ENCODE measurements around the gene GSG1L2. TPM values are rescaled to one million over a fixed set of nuclear protein-coding genes. Genes with fewer than 3 reads are reported as not detected.

The GSG1L2 gene
- total and polyA plus RNA-seq, 2 of the 4 experiments (the other 2 are of a cell fraction), result not detected

GRCh38 chr17:9817086-9817485 is 4.8 kb downstream of the GSG1L2 start:
- Histone ChIP-seq H3K79me1 (ENCODE audit: low read depth in 1 of 2, low read length in 2 of 2) (no peaks in the 10 kb centered on the region), H2AFZ (replicated peaks; ENCODE audit: low read length, poor library complexity) (no peak overlapping the region), H2BK5ac (ENCODE audit: low read depth, low read length, poor library complexity, severe bottlenecking) (no peak overlapping the region), H2AK5ac (ENCODE audit: low read depth, low read length) (no peak overlapping the region), H4K8ac (ENCODE audit: low read depth in 2 of 2, low read length in 2 of 2) (no peak overlapping the region), H3K4me3 (ENCODE audit: insufficient read depth, low read depth, low read length) (no peak overlapping the region), H3K4me2 (ENCODE audit: low read depth, low read length) (no peak overlapping the region), H3K9me3 (ENCODE audit: control insufficient read depth, insufficient read depth, low read length) (peaks cover 3% of the 10 kb centered on the region; the same call in 1 of the 2 replicates), H3K56ac (ENCODE audit: extremely low read depth, insufficient read depth, low read length) (no peak overlapping the region), H4K20me1 (ENCODE audit: insufficient read depth, low read length) (no peaks in the 10 kb centered on the region), H2BK15ac (ENCODE audit: low read depth, low read length) (no peak overlapping the region), H3K27me3 (ENCODE audit: control insufficient read depth, insufficient read depth, low read length) (no peaks in the 10 kb centered on the region), H4K5ac (ENCODE audit: low read depth, low read length) (no peak overlapping the region), H3K36me3 (ENCODE audit: control insufficient read depth, insufficient read depth, low read length) (no peaks in the 10 kb centered on the region), H2BK20ac (ENCODE audit: low read depth, low read length) (no peak overlapping the region), H3K27ac (ENCODE audit: insufficient read depth, low read length) (no peak overlapping the region), H3K4ac (ENCODE audit: low read depth, low read length) (no peak overlapping the region), H2AK9ac (replicated peaks; ENCODE audit: low read depth, low read length, poor library complexity) (no peak overlapping the region), H3K9ac (ENCODE audit: low read depth, low read length) (no peak overlapping the region), H3K23ac (ENCODE audit: low read depth, low read length) (no peak overlapping the region), H2BK120ac (ENCODE audit: low read depth, low read length) (no peak overlapping the region), H3K14ac (replicated peaks; ENCODE audit: low read depth, low read length) (no peak overlapping the region), H3K9me1 (ENCODE audit: insufficient read depth, low read length) (no peaks in the 10 kb centered on the region), H3K18ac (ENCODE audit: low read depth, low read length) (no peak overlapping the region), H4K91ac (ENCODE audit: insufficient read depth, low read depth, low read length) (no peak overlapping the region), H3K4me1 (ENCODE audit: control insufficient read depth, insufficient read depth, low read length) (no peaks in the 10 kb centered on the region)
- in situ Hi-C loops (cut with MboI; ENCODE audit: low sequenced_read_pairs), result no loop called here
- TF ChIP-seq SMC3 (IDR thresholded peaks at IDR 0.05; ENCODE audit: low read depth, low read length) (no peak), MAZ (IDR thresholded peaks at IDR 0.05; ENCODE audit: borderline replicate concordance, low read depth, low read length) (no peak), NFE2L2 (IDR thresholded peaks at IDR 0.05; ENCODE audit: low read depth, low read length) (no peak), BHLHE40 (IDR thresholded peaks at IDR 0.05; ENCODE audit: low read depth, low read length) (no peak), RFX5 (IDR thresholded peaks at IDR 0.05; ENCODE audit: low read depth, low read length) (peak; percentile 96)
- intact Hi-C loops (cut with micrococcal nuclease), result no loop called here
- ChIA-PET POLR2A (ENCODE audit: unreplicated experiment) (no interaction called here), CTCF (interaction anchor here (0.6 kb wide), 3 partner anchors 518 to 902 kb away, joined by 3 read pairs; no protein-coding TSS in a partner anchor)
- ATAC-seq (ENCODE audit: low read depth) (0 out of 2 replicates have a peak, but pooled peaks have one; percentile 40), DNase-seq (peak; percentile 23)
- BruUV-seq (replicated peaks), result no TSS peak
- dilution Hi-C loops (cut with HindIII; ENCODE audit: low sequenced_read_pairs, unreplicated experiment), result no loop called here
- 33% methylated on average over 3 of the region's 8 CpGs; no CpG with 5 or more reads in 1 of the 2 experiments for WGBS, 2 experiments (ENCODE audit: extremely low coverage in 2 of 2, insufficient read length in 1 of 2)

All from IMR-90 (cell line).